Measurements from ENCODE around the gene NMNAT2. TPM values are rescaled to one million over a fixed set of nuclear protein-coding genes. Genes with fewer than 3 reads are reported as not detected.

NMNAT2 gene
- total RNA-seq, 2 experiments from 2014 or later, result not detected

DNA sequence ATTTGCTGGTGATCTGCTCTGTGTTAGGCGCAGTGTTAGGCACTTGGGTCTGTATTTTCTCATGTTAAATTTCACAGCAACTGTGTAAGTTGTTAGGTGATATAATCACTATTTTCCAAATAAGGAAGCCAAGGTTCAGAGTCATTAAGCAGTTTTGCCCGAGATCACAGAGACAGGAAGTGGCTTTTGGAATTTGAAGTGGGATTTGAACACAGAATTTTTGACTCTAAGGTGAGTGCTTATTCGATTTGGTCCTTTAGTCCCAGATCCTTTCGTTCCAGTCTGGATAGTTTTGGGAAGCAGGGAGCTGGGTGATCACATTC, 114.9 kb downstream of the NMNAT2 start:
- no peaks in the 10 kb centered on the region for H3K9me3 ChIP-seq (ENCODE audit: low read length)
- no peaks in the 10 kb centered on the region for H3K9me2 ChIP-seq (ENCODE audit: insufficient read depth, low read length)
- ChIA-PET CTCF (ENCODE audit: unreplicated experiment) (no interaction called here), POLR2A (no interaction called here)
- no peaks in the 10 kb centered on the region for H4K20me1 ChIP-seq (ENCODE audit: insufficient read depth, low read length)
- TF ChIP-seq, protein P1, sequence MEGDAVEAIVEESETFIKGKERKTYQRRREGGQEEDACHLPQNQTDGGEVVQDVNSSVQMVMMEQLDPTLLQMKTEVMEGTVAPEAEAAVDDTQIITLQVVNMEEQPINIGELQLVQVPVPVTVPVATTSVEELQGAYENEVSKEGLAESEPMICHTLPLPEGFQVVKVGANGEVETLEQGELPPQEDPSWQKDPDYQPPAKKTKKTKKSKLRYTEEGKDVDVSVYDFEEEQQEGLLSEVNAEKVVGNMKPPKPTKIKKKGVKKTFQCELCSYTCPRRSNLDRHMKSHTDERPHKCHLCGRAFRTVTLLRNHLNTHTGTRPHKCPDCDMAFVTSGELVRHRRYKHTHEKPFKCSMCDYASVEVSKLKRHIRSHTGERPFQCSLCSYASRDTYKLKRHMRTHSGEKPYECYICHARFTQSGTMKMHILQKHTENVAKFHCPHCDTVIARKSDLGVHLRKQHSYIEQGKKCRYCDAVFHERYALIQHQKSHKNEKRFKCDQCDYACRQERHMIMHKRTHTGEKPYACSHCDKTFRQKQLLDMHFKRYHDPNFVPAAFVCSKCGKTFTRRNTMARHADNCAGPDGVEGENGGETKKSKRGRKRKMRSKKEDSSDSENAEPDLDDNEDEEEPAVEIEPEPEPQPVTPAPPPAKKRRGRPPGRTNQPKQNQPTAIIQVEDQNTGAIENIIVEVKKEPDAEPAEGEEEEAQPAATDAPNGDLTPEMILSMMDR (conservative IDR thresholded peaks at IDR 0.05; ENCODE audit: low read length), result no peak
- no peak for TF ChIP-seq EZH2phosphoT487 (IDR thresholded peaks at IDR 0.05; ENCODE audit: borderline replicate concordance, low read depth, low read length)
- H3K79me2 ChIP-seq (ENCODE audit: insufficient read depth, low read depth, low read length), result no peaks in the 10 kb centered on the region
- DNase-seq (ENCODE audit: low spot score), result no peak
- no peaks in the 10 kb centered on the region for H3K36me3 ChIP-seq (ENCODE audit: insufficient read depth, low read length)
- intact Hi-C loops (cut with micrococcal nuclease; ENCODE audit: unreplicated experiment), result no loop called here
- no peak overlapping the region for H3K4me3 ChIP-seq (ENCODE audit: low read depth, low read length, poor library complexity, severe bottlenecking)
- H3K4me1 ChIP-seq (ENCODE audit: insufficient read depth, low read length, poor library complexity, severe bottlenecking), result peaks cover 4% of the 10 kb centered on the region
- H3K27ac ChIP-seq (ENCODE audit: low read depth, low read length, poor library complexity, severe bottlenecking), result no peak overlapping the region
- BruUV-seq (replicated peaks), result no TSS peak
- H2AFZ ChIP-seq (ENCODE audit: low read length), result no peak overlapping the region
- no peak overlapping the region for H3K4me2 ChIP-seq (ENCODE audit: low read length)

DNA sequence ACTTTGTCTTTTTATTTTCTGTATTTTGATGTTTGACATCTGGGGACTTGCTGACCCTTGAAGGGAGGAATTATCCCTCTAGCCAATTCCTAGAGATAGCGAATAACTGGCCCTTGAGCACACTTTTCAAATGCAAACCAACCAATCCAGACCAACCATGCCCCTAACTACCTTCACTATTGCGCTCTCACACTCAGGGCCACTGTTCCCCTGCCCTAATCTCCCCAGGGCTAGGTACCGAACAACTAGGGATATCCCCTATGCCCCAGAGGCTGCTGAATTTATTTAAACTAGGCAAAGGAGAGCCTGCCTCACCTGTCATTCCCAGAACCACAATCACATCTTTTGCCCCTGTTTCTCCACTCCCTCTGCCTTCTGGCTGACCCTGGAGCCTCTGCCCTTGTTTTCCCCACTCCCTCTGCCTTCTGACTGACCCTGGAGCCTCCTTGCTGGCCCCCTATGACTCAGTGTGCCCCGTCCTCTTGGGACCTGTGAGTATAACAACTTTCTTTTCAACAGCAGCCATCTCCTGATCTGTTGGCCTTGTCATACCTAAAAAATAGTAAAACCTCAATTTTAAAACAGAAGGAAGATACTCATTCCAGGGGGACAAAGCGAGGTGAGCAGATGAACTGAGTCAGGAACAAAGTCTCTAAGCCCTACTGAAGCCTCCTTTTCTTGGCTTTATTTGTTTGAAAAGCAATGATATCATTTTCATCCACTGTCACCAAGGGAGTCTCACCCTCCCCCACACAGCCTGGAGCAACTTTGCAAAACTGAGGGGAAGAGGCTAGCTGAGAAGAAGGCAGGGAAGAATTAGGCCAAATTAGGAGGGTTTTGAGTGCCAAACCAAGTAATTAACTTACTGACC, 115.5 kb downstream of the NMNAT2 start:
- no peaks in the 10 kb centered on the region for H3K9me2 ChIP-seq (ENCODE audit: insufficient read depth, low read length)
- POLR2A ChIA-PET, result no interaction called here
- H2AFZ ChIP-seq (ENCODE audit: low read length), result no peak overlapping the region
- H3K36me3 ChIP-seq (ENCODE audit: insufficient read depth, low read length), result no peaks in the 10 kb centered on the region
- H3K79me2 ChIP-seq (ENCODE audit: insufficient read depth, low read depth, low read length), result no peaks in the 10 kb centered on the region
- intact Hi-C loops (cut with micrococcal nuclease; ENCODE audit: unreplicated experiment), result no loop called here
- BruUV-seq (replicated peaks), result no TSS peak
- no peaks in the 10 kb centered on the region for H4K20me1 ChIP-seq (ENCODE audit: insufficient read depth, low read length)
- CTCF ChIA-PET (ENCODE audit: unreplicated experiment), result no interaction called here
- DNase-seq (ENCODE audit: low spot score), result no peak
- no peak overlapping the region for H3K4me2 ChIP-seq (ENCODE audit: low read length)
- H3K27ac ChIP-seq (ENCODE audit: low read depth, low read length, poor library complexity, severe bottlenecking), result no peak overlapping the region
- no peaks in the 10 kb centered on the region for H3K9me3 ChIP-seq (ENCODE audit: low read length)
- peaks cover 4% of the 10 kb centered on the region for H3K4me1 ChIP-seq (ENCODE audit: insufficient read depth, low read length, poor library complexity, severe bottlenecking)
- H3K4me3 ChIP-seq (ENCODE audit: low read depth, low read length, poor library complexity, severe bottlenecking), result no peak overlapping the region
- TF ChIP-seq, protein P1 (conservative IDR thresholded peaks at IDR 0.05; ENCODE audit: low read length), result no peak
- no peak for TF ChIP-seq EZH2phosphoT487 (IDR thresholded peaks at IDR 0.05; ENCODE audit: borderline replicate concordance, low read depth, low read length)

DNA sequence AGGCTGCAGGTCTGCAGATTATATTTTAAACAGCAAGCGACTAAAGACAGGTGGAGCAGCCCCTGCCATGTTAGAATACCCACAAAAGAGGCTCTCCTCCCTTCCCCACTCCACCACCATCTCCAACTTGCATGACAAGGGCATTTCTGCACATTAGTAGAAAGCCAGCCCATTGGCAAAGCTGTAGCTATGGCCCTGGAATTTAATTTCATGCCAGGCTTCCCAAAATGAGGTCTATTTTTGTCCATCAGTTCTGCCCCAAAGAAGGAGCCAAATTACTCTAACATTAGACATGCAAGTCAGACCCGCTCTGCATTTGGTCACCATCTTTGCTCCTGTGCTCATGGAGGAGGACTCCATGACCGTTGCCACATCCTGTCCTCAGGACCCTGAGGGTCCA, 116.9 kb downstream of the NMNAT2 start:
- TF ChIP-seq, protein P1 (conservative IDR thresholded peaks at IDR 0.05; ENCODE audit: low read length), result no peak
- TF ChIP-seq EZH2phosphoT487 (IDR thresholded peaks at IDR 0.05; ENCODE audit: borderline replicate concordance, low read depth, low read length), result no peak
- no peak for DNase-seq (ENCODE audit: low spot score)
- CTCF ChIA-PET (ENCODE audit: unreplicated experiment), result no interaction called here

More for the DNA sequence above, 116.9 kb downstream of the NMNAT2 start:
- H2AFZ ChIP-seq (ENCODE audit: low read length), result no peak overlapping the region
- H3K4me3 ChIP-seq (ENCODE audit: low read depth, low read length, poor library complexity, severe bottlenecking), result no peak overlapping the region
- H3K9me2 ChIP-seq (ENCODE audit: insufficient read depth, low read length), result no peaks in the 10 kb centered on the region
- no peaks in the 10 kb centered on the region for H3K9me3 ChIP-seq (ENCODE audit: low read length)
- H3K4me2 ChIP-seq (ENCODE audit: low read length), result no peak overlapping the region
- H3K4me1 ChIP-seq (ENCODE audit: insufficient read depth, low read length, poor library complexity, severe bottlenecking), result no peaks in the 10 kb centered on the region
- no peak overlapping the region for H3K27ac ChIP-seq (ENCODE audit: low read depth, low read length, poor library complexity, severe bottlenecking)
- H4K20me1 ChIP-seq (ENCODE audit: insufficient read depth, low read length), result no peaks in the 10 kb centered on the region
- intact Hi-C loops (cut with micrococcal nuclease; ENCODE audit: unreplicated experiment), result no loop called here
- no TSS peak for BruUV-seq (replicated peaks)
- POLR2A ChIA-PET, result no interaction called here
- no peaks in the 10 kb centered on the region for H3K79me2 ChIP-seq (ENCODE audit: insufficient read depth, low read depth, low read length)
- H3K36me3 ChIP-seq (ENCODE audit: insufficient read depth, low read length), result no peaks in the 10 kb centered on the region

Data from OCI-LY7 (cell line).